ENCODE measurements around the gene SLCO3A1.

The SLCO3A1 gene

GRCh38 chr15:91884606-91885005, 31.1 kb downstream of the SLCO3A1 start:
- no peaks in the 10 kb centered on the region for H3K9me3 ChIP-seq (ENCODE audit: control insufficient read depth, insufficient read depth, low read depth, low read length)
- TF ChIP-seq ZNF560 (tag by site-specific recombination; IDR thresholded peaks at IDR 0.05; ENCODE audit: borderline replicate concordance) = no peak
- no peak for TF ChIP-seq ZFHX2 (tag by site-specific recombination; conservative IDR thresholded peaks at IDR 0.05)
- TF ChIP-seq ZNF555 (tag by site-specific recombination; conservative IDR thresholded peaks at IDR 0.05) = no peak
- no peak for TF ChIP-seq ZNF221 (tag by site-specific recombination; IDR thresholded peaks at IDR 0.05; ENCODE audit: borderline replicate concordance)
- TF ChIP-seq ZNF132 (tag by site-specific recombination; IDR thresholded peaks at IDR 0.05; ENCODE audit: borderline replicate concordance) = no peak
- TF ChIP-seq MEIS1 (CRISPR knock-in tag; IDR thresholded peaks at IDR 0.05; ENCODE audit: borderline replicate concordance) = no peak
- TF ChIP-seq ZNF571 (tag by site-specific recombination; IDR thresholded peaks at IDR 0.05) = no peak
- no peak overlapping the region for H3K27ac ChIP-seq (ENCODE audit: extremely low read depth, low read depth, low read length)
- CTCF ChIA-PET = interaction anchor here (0.7 to 0.8 kb wide), 3 partner anchors 28 to 387 kb away, joined by 3 read pairs; no protein-coding TSS in a partner anchor
- H3K4me3 ChIP-seq (ENCODE audit: low read depth, low read length) = no peak overlapping the region
- POLR2A ChIA-PET = no interaction called here
- no peaks in the 10 kb centered on the region for H3K4me1 ChIP-seq (ENCODE audit: control insufficient read depth, insufficient read depth, low read length)
- no peaks in the 10 kb centered on the region for H3K36me3 ChIP-seq (ENCODE audit: control insufficient read depth in 2 of 2, insufficient read depth in 1 of 2, low read length in 2 of 2)

GRCh38 chr15:91885054-91885453, 31.5 kb downstream of the SLCO3A1 start:
- Histone ChIP-seq H3K36me3 (ENCODE audit: control insufficient read depth in 2 of 2, insufficient read depth in 1 of 2, low read length in 2 of 2) (no peaks in the 10 kb centered on the region), H3K4me1 (ENCODE audit: control insufficient read depth, insufficient read depth, low read length) (no peaks in the 10 kb centered on the region), H3K27ac (ENCODE audit: extremely low read depth, low read depth, low read length) (no peak overlapping the region), H3K9me3 (ENCODE audit: control insufficient read depth, insufficient read depth, low read depth, low read length) (no peaks in the 10 kb centered on the region), H3K4me3 (ENCODE audit: low read depth, low read length) (no peak overlapping the region)
- ChIA-PET POLR2A (no interaction called here), CTCF (interaction anchor here (0.7 to 0.8 kb wide), 2 partner anchors 170 to 387 kb away, joined by 3 read pairs; no protein-coding TSS in a partner anchor)
- TF ChIP-seq ZBTB26 (tag by site-specific recombination; optimal IDR thresholded peaks at IDR 0.05) (no peak), ZNF311 (tag by site-specific recombination; IDR thresholded peaks at IDR 0.05; ENCODE audit: borderline replicate concordance) (no peak), ZNF433 (tag by site-specific recombination; IDR thresholded peaks at IDR 0.05; ENCODE audit: low read depth) (no peak)

- H3K4me1 ChIP-seq (ENCODE audit: control insufficient read depth, insufficient read depth, low read length) = no peaks in the 10 kb centered on the region
- no peak overlapping the region for H3K4me3 ChIP-seq (ENCODE audit: low read depth, low read length)
- H3K36me3 ChIP-seq (ENCODE audit: control insufficient read depth in 2 of 2, insufficient read depth in 1 of 2, low read length in 2 of 2) = no peaks in the 10 kb centered on the region
- POLR2A ChIA-PET = no interaction called here
- CTCF ChIA-PET = interaction anchor here (1.0 to 1.1 kb wide), 2 partner anchors 54 to 192 kb away, joined by 4 read pairs; no protein-coding TSS in a partner anchor
- H3K9me3 ChIP-seq (ENCODE audit: control insufficient read depth, insufficient read depth, low read depth, low read length) = no peaks in the 10 kb centered on the region
- TF ChIP-seq ZNF248 (tag by site-specific recombination; IDR thresholded peaks at IDR 0.05) (no peak), CTCF (tag by site-specific recombination; IDR thresholded peaks at IDR 0.05) (0 out of 2 replicates have a peak, but pooled peaks have one; percentile 11), ZFHX2 (tag by site-specific recombination; conservative IDR thresholded peaks at IDR 0.05) (peak; percentile 49; the same call in 1 of the 2 replicates), ZNF140 (tag by site-specific recombination; IDR thresholded peaks at IDR 0.05) (no peak), ZNF623 (tag by site-specific recombination; IDR thresholded peaks at IDR 0.05) (peak; percentile 91), ZNF169 (tag by site-specific recombination; IDR thresholded peaks at IDR 0.05) (no peak), WT1 (tag by site-specific recombination; IDR thresholded peaks at IDR 0.05) (no peak)
- no peak overlapping the region for H3K27ac ChIP-seq (ENCODE audit: extremely low read depth, low read depth, low read length)
Observed at GRCh38 chr15:91885714-91886270, 32.3 kb downstream of the SLCO3A1 start.
